HG02678 (cell line): ENCODE data around the gene FARS2.

ENCODE experiments used
- ATAC-seq: cut with Tn5 transposase; IDR thresholded peaks from one replicate; pipeline ENCODE4 v1.9.1; 2021; ENCODE audit warnings: mild to moderate bottlenecking, moderate library complexity; ENCODE audit not compliant: unreplicated experiment

Gene FARS2

DNA sequence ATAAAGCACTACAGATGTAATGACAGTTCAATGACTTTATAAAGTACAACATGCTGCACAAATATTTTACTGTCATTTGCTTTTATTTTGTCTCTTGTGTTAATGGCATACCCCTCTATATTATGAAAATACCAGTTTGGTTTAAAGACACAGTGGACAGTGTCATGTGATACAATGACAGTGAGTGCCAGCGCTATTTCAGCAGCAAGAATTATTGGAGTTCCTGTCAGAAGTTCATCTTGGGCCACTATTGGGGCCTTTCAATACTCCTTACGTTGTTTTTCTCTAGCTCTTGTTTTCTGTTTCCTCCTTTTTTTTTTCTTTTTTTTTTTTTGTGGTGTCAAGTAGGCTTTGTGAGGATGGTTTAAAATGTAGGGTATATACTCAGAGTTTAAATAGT, 232.5 kb downstream of the FARS2 start:
- ATAC-seq: no peak

DNA sequence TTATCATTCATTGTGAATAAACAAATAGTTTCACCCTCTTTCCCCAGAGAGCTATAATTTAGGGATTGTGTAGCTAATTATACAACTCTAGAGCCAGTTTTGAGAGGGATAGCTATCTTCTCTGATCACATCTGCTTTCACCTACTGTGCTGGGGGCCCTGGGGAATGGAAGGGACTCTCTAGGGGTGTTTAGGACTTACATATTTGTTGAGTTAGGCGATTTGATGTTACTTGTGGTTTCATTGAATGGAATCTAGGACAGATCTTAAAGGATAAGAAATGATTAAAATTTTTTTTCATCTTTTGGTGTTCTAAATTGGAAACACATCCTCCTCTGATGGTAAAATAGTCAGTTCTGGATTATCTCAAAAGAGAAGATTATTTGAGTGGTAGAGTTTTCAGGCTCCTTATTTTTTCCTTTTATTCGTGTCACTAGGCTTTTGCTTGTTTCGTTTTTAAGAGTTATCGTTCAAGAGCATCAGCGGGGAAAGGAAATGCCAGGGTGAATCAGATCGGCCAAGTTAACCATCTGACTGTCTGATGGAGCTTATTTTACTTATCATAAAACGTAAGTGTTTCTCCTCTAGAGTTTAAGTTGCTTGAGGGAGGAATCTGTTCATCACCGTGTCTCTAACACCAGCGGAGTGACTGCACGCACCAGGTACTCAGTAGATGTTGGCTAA, 236.7 kb downstream of the FARS2 start:
- ATAC-seq: no peak

DNA sequence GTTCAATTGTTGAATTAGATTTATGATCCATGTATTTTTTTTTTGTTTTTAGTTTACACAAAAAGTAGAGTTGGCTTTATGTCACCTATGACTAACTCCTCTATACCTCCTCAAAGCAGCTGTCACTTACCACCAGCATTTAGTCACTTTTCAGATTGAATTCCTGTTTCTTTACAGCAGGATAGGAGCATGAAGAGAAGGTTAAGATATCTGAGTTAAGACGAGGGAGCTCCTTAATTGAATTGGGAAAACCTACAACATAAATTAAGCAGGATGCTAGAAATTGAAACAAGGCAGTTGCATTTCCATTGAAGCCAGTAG, 237.2 kb downstream of the FARS2 start:
- ATAC-seq: no peak

DNA sequence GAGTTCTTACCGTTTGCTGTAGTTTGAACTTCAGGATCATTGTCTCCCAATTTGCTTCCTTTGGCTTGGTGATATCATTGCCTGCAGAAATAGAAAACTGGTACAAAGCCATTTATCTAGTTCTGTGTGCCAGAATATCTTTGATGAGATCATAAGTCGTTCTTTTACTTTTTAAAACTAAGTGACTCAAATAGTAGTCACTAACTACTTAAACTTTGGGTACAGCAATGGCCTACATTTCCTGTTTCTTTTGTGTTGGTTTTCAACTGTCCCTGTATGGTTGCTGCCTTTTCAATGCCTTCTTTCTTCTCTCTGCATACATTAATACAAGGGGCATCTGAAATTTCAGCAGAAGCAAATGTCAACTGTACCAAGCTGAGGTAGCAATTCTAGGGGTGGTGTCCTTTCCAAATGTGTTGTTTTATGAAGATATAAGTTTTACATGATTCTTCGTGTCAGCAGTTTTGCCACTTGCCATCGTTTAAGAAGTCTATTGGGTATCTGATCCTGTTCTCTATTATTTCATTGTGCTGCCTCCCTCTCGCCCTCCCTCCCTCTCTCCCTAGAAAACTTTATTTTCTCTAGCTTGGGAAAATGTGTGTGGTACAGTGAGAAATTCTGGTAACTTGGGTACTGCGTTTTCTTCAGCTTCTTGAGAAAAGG, 238.5 kb downstream of the FARS2 start:
- ATAC-seq: no peak

DNA sequence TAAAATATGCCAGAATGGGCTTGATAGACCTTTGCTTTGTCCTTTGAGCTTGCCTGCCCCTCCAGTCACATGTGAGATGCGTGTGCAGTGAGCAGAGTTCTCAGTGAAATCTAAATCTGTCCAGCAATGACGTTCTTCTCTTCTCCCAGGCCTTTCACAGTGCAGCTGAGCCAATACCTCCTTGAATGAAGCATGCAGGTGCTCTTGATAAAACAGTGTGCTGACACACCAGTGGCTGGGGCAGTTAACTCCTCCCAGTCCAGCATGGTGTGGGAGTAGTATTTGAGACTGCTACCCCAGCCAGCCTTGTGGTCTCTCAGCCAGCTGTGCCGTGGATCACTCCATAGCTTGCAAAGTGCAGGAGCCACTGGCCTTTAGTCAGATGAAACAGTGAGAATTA, 240.5 kb downstream of the FARS2 start:
- ATAC-seq: no peak

DNA sequence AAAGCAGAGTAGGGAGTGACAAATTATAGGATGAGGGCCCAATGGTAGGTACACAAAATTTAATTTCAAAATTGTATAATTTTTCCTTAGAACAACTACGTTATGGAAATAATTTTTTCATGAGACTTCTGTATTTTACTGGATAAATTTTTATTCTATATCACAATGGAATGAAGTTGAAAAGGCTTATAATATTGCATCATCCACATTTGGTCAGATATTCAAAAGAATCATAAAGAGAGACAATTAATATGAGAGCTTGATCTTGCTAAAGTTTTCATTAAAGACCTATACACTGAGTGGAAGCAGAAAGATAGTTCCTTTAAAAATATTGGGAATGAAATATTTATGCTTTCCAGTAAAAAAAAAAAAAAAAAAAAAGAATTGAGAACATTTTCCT, 242.8 kb downstream of the FARS2 start:
- no peak for ATAC-seq

DNA sequence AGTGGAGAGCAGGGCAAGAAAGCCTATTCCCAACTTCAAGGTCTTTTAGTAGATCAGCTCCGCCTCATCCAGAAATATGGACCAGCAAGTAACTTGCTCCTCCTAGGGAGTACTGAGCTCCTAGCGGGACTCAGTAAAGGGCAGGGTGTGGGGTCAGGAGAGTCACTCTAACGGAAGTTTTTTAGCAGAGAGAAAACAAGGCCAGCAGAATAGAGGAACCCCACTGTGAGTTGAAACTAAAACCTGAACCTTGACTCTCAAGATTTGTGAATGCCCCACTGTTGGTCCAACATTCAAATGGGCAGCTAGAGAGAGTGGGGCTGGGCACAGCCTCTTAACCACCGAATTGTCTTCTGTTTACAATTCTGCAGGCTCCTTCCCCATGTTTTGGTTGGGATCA, 244.8 kb downstream of the FARS2 start:
- peak; percentile 52 for ATAC-seq

DNA sequence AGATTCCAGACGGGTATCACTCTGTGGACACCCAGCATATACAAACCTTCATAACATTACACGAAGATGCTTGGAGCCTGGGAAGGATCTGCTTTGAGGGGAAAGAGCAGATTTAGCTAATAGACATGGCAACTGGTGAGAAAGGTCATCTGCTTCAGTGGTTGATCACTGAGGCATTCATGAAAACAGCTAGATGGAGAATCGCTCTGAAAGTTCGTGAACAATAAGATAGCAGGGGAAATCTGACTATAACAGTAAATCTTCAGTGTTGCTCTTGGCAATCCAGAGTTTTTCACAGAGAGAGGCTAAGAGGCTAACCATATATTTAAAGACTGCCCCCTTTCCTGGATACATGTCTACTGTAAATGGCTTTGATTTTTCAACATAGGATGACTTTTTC, 245.3 kb downstream of the FARS2 start:
- ATAC-seq: peak; percentile 36

DNA sequence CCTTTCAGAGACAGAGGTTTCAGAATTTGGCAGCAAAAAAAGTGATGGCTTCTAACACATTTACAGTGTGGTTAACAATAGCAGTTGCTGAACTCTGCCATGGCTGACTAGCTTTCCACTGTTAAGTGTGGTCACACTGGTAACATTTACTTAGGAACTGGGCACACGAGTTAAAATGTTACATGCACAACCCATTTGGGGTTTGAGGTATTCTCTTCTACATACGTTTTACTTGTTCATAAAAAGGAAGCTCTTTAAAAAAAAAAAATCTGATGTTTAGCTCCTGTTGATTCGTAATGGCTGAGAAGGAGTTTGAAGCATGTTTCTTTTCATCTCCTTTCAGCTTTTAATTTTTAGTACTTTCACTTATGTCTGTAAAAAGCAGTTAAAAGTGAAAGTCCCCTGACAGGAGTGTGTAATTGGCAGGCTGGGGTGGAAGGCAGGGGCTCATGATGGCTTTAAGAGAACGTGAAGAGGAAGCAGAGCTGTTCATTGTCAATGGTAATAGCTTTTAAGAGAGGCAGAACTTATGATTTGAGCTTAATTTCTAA, 245.9 kb downstream of the FARS2 start:
- peak; percentile 84 for ATAC-seq

DNA sequence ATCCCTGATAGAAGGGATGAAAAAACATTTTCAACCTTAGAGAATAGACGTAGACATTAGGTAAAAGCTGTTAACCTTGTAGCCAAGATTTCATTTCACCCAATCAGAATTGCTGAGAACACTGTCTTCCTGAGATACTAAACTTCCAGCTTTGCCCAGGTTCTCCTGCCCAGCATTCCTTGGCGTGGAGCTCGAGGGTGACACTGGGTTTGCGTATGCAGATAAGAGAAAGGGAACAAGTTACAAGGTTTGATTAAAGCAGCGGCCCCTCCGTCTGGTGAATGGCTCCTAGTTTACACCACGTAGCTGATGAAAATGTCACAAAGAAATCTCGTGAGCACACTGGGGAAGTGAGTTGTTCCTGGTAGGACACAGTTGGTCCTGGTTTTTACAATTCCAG, 247.8 kb downstream of the FARS2 start:
- ATAC-seq: no peak

DNA sequence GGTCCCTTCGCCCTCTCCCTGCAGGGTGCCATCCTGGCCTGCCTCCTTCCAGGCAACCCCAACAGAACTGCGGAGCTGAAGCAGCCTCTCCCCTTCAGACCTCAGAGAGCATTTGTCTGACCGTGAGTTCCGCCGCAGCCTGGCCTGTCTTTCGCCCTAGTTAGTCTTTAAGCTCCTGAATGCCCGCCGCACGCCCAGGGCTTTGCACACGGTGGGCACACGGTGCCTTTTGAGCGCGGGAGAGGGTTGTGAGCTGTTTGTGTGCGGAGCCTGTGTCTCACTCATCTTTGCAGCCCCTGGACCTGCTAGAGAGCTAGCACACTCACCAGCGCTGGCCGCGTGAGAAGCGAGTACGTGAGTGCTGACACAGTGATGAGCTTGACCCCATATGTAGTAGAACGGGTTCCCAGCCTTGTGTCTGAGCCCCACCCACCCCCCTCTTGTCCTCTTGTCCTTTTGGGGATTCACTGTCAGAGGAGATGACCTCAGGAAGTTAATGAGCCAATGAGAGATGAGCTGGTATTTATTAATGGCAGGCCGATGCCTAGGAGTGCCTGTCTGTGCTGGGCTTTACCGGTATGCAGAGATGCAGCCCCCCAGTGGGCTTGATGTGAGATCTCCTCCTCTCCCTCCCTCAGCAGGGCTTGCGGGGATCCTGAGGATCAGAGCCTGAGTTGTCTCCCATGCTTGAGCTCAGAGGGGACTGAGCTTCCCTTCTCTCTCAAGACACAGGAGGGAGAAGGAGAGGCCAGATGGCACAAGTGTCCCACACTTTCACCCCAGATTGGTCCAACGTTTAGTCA, 249.2 kb downstream of the FARS2 start:
- no peak for ATAC-seq

DNA sequence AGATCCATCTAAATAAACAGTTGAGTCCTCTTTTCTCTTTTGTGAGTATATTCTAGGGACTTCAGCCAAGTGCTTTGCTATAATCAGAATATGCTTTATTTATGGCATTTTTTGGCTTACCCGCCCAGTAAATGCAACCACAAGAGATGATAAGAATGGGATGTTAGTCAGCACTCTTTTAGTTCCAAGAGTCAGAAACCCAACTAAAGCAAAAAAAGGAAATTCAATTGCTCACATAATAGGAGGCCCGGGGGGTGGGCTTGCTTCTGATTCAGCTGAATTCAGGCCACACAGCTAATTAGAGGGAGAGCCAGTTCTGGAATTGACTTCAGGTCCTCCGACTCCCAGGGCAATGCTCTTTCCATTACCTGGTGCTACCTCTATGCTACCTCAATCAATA, 250.6 kb downstream of the FARS2 start:
- no peak for ATAC-seq

DNA sequence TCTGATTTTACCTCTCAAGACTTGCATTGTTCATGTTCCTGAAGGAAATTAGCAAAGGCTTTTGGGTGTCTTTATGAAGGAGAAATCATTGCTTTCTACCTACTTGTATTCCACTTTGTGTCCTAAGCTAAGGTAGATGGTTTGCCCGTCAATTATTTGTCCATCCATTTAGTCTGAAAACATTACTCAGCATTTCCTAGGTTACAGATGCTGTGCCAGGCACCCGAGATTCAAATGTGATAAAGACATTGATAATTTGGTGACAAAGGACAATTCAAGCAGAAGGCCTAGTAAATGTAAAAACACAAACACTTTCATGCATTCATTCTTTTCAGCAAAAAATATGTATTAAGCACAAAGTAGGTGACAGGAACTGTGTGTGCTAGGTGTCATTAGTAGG, 251.1 kb downstream of the FARS2 start:
- ATAC-seq: no peak

DNA sequence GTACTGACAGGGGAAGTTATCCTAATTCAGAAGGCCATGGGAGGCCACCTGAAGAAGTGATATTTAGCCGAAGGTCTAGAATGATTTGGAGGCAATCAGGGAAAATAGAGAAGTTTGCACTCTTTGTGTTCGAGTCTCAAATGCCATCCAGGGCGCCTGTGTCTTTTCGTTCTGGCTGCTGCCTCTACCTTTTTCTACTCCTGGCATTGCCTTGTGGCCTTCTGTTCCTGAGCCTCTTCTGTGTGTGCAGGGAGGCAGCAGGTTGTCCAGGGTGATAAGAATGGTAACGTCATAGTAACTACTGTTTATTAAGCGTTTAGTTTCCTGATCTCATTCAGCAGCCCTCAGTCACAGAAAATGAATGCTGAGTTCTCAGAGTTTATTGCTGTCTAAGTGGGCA, 252.1 kb downstream of the FARS2 start:
- ATAC-seq: no peak

DNA sequence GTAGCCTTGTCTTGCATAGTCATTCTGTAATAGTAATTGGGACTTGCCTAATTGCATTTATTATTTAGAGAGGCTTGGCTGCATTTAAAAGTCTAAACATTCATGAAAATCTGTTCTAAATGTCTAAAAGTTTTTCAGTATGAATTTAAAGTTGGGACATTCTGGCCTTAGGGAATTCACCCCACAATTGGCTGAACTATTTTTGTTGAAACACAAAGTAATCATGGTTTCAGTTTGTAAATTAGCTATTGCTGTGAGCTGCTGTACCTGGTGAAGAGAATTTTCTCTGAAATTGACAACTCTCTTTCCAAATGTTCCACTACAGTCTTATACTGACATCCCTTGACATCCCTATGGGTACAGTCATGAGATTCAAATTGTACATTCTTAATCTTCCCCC, 253.0 kb downstream of the FARS2 start:
- ATAC-seq: no peak

DNA sequence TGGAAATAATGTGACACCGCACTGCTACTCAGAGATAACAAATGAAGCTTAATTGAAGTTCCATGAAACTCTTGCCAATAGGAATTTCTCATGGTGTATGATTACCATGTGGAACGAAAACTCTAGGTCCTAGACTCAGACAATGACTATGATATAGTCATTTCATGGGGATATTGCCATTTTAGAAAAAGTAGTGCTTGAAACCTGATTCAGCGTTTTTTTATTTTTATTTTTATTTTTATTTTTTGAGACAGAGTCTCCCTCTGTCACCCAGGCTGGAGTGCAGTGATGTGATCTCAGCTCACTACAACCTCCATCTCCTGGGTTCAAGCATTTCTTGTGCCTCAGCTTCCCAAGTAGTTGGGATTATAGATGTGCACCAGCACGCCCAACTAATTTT, 253.9 kb downstream of the FARS2 start:
- ATAC-seq: no peak

DNA sequence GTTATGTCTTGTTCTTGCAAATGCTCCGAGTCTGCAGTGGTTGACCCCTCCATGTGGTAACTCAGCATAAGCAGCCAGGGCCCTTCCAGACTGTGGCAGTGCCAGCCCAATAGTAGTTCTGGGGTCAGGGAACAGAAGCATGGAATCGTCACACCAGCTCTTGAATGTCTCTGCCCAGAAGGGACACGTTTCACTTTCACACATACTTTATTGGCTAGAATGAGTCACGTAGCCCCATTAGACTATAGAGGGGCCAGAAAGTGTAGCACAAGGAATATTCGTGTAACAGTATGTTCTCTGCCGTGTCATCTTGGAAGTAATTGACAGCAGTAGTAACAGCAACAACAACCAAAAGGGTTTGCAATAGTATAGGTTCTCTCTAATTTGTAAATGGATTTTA, 254.7 kb downstream of the FARS2 start:
- no peak for ATAC-seq

DNA sequence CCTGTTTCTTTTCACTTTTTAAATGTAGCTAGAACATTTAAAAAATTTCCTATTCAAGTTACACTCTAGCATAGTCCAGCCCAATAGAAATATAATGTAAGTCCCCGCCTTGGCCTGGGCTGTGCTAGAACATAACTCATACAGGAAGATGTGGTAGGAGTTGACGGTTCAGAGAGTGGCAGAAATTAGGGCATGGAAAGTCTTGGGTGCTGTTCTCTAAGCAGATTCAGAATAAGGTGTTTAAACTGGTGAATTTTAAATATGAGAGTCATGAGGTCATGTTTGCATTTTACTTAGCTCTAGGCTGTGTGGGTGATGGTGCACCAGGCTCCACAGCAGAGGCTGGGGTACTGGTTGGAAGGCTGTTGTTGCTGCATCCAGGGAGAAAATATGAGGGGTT, 256.5 kb downstream of the FARS2 start:
- peak; percentile 73 for ATAC-seq

DNA sequence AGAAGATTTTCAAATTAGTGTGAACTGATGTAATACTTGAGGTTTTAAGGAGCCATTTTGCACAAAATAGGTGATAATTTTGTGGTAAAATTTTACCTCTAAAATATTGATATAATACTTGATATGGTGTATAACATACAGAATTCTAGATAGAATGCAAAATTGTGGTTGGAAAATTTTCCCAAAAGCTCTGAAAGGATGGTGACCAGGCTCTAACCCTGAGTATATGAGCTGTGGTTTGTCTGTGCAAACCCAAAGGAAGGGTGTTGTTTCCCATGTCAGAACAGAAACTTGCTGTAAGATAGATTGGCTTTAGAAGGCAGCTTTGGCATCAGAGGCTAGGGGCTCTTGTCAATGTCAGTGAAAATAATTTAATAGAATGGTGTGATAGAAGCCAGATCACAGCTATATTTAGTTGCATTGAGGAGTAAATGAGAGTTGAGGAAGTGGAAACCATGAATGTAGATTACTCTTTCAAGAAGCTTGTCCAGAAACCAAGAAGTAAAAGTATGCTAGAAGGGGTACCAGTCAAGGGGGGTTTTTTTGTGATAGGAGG, 257.7 kb downstream of the FARS2 start:
- no peak for ATAC-seq

DNA sequence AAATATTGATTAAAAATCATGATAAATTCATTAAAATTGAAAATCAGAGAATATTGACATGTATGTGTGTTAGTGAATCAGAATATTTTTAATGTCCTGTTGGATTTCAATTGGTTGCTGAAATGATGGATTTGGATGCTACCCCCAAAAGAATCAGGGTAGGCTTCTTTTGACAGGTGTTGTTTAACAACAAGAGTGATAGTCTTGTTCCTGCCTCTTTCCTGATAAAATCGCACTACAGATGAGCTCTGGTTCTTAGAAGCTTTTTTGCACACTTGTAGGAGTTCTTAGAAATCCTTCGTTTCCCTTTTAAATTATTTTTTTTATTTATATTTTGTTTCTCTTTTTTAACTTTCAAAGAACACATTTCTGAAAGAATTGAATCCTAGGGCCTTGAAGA, 259.5 kb downstream of the FARS2 start:
- no peak for ATAC-seq

DNA sequence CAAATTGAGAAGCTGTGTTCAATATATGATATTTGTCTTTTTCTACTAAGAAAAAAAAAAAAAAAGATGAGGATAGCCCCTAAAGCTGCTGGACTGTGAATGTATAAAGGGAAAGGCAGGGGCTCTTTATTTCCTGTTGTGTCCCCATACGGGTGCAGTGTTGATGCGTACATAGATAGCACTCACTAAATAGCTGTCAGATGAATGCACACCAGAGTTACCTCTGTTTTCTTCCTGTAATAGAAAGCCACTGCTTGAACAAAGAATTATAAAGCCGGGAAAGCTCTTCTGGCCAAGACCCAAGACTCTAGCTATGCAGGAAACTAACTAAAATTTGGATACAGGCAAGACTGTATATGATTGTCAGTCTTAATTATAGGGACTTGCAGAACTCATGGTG, 260.0 kb downstream of the FARS2 start:
- no peak for ATAC-seq

DNA sequence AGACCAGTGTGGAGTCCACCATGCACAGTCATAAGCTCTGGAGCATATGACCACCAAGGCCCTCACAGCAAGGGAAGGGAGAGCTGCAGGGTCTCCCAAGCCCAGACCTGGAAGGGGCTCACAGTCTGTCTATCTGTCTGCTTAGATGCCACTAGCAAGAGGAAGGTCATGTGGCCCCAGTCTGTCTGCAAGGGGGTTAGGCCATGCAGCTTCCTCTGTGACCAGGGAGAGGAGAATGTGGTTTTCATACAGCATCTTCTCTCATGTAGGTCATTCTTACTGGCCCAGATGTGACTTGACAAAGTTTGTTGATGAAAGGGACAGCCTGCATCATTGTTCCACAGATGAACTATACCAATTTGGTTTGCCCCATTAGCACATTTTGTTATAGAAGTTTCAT, 260.8 kb downstream of the FARS2 start:
- ATAC-seq: no peak
